GM19395 (cell line): ENCODE measurements around the gene NKTR.
"Not testable (repeated sequence)": the region's sequence is repeated elsewhere in the genome, so short reads cannot be mapped to it uniquely, and the experiment has no call there.

Experiments
- ATAC-seq: cut with Tn5 transposase; IDR thresholded peaks from one replicate; pipeline ENCODE4 v1.9.1; 2021; ENCODE audit warnings: mild to moderate bottlenecking, moderate library complexity; ENCODE audit not compliant: unreplicated experiment

Gene NKTR

DNA sequence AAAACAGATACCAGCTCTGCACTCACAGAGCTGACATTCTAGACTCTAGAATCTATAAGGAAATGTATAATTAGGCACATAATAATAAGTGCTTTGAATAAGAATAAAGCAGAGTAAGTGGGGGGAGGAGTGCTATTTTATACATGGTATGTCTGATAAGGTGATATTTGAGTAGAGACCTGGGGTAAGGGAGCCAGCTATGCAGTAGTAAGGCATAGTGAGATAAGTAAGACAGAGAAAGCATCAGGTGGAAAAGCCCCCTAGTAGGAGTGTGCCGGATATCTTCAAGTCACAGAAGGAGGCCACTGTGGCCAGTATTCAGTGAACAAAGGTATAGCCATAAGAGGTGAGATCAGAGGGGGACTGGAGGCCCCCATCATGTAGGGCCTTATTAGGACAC, 6.9 kb upstream of the NKTR start:
- ATAC-seq: no peak

DNA sequence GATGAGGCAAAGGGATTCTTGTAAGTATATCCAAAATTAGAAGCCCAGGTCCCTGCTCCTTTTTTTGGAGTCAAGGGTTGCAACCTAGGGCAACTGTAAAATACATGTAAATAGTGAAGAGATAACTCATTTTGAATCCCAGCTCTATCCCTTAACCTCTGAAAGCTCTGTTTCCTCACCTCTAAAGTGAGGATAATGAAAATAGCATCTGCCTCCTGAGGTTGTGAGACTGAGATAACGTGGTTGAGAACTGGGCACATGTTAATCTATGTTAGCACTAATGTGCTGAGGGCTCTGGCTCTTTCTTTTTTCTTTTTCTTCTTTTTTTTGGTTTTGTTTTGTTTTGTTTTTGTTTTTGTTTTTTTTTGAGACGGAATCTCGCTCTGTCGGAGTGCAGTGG, 4.8 kb upstream of the NKTR start:
- ATAC-seq: no peak

DNA sequence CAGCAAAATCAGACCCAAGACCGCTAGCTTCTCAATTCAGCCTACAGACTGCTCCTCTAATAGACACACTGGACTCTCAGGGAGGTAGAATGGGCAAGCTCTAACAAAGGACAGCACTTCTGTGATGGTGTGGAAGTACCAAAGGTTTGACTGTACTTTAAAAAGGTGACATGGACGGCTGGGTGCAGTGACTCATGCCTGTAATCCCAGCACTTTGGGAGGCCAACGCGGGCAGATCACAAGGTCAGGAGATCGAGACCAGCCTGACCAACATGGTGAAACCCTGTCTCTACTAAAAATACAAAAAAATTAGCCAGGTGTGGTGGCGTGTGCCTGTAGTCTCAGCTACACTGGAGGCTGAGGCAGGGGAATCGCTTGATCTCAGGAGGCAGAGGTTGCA, 3.4 kb upstream of the NKTR start:
- not testable (repeated sequence) for ATAC-seq

DNA sequence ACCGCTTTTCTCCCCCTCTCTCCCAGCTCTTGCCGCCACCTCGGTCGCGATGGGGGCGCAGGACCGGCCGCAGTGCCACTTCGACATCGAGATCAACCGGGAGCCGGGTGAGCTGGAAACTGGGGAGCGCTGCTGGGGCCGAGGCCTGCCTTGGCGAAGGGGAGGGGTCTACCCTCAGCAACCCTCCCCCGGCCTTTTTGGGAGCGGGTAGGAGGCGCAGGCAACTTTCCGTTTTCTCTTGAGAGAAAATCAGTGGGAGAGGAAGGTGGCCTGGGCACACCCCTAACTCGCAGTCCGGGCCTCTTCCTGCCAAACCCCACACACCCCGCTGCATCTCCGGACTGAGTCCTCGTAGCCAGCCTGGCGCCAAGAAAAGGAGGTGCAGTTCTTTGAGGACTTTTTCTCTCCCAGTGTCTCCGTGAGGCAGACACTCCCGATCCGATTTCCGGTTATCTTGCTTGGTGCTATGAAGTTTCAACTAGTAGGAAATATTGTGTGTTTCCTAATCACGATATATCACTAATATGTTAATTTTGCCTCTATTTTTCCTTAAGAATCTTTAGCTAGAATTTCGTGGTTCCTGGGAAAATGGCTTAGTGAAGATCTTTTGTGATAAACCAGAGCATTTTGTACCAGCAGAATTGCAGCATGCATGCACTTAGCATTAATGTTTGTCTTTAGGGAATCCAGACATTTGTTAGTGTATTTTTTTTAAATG, 631 bp downstream of the NKTR start:
- ATAC-seq: peak; percentile 31

DNA sequence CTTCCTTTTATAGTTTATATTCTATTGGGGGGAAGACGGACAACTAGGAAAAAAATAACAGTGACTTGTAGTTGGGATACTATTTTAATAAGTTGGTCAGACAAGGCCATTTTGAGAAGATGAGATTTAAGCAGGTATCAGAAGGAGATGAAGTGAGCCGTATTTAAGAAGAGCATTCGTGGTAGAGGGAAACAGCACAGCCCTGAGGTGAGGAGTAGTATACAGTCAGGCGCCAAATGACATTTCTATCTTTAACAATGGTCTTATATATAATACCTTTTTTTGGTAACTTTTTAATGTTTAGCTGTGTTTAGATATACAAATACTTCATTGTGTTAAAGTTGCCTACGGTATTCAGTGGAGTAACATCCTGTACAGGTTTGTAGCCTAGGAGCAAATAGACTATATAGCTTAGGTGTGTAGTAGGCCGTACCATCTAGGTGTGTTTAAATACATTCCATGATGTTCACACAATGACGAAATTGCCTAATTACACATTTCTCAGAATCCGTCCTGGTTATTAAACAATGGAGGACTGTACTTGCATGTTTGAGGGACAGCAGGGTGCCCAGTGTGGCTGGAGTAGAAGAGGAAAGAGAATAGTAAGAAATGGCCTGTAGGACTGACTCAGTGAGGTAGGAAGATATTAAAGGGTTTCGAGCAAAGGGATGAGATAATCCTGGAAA, 1.6 kb downstream of the NKTR start:
- no peak for ATAC-seq

DNA sequence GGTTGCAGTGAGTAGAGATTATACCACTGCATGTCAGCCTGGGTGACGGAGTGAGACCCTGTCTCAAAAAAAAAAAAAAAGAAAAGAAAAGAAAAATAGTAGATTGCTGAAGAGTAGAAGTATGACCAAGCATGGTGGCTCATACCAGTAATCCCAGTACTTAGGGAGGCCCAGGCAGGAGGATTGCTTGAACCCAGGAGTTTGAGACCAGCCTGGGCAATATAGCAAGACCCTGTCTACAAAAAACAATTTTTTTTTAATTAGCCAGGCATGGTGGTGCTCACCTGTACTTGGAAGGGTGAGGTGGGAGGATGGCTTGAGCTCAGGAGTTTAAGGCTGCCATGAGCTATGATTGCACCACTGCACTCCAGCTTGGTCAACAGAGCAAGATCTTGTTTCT, 2.5 kb downstream of the NKTR start:
- no peak for ATAC-seq

DNA sequence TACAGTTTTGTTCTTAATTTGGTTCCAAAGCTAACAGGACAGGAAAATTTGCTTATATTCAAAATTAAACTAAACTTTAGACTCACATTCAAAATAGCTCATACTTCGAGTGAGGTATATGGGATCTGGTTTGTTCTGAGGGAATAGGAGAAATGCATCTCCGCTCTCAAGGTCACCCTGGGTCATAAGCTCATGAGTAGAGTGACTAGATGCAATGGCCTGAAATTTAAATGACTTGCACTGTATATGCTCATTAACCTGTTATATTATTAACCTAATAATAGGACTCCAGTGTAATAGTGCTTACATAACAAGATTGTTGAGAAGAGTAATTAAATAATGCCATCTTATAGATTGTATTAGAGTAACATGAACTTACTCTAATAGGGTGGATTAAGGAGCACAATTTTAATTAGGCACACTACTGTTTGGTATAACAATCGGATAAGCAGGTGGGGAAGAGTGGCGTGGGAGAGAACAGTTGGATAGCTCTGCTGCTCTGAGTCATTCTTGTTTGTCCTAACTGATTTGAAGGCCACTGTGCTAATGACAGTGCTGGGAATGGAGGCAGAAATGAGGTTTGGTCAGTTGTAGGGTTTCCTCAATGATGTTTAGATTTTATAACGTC, 5.2 kb downstream of the NKTR start:
- ATAC-seq: no peak

DNA sequence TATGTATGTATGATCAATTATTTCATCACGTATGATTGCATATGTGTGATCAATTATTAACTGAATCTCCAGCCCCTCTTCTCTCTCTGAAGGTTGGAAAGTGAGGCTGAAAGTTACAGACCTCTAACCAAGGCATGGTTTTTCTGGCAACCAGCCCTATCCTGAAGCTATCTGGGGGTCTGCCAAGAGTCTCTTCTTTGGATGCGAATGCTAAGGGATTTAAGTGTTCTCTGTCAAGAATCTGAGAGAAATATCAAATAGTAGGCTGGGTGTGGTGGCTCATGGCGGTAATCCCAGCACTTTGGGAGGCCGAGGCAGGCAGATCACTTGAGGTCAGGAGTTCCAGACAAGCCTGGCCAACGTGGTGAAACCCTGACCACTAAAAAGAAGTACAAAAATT, 8.1 kb downstream of the NKTR start:
- no peak for ATAC-seq

DNA sequence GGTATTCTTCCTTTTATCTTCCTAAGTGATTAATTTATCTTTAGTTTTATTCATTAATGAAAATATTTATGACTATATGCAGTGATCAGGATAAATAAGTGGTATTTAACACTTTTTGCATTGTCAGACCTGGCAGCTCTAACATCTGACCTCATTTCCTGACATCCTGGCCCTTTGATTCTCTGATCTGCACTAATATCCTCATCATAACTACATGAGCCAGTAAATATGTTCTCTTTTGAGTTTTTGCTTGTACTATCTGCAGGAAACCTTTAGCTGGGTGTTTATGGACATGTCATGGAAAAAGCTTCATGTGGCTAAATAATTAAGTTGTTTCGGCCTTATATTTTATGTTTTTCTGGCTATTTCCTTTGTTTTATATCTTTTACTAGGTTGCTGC, 10.5 kb downstream of the NKTR start:
- ATAC-seq: no peak

DNA sequence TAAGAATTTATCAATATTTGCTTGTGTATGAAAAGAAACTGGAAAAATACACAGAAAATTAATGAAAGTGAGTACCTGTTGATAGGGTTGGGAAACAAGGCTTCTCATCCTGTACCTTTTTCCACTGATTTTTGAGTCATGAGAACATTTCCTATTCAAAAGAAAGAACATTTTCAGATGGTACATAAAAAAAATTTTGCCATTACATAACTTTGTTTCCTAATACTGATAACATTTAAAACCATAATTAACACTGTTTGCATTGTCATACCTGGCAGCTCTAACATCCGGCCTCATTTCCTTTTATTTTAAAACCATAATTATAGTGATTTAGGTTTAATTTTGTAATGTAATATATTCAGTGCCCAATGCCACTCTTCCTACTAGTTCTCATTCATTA, 11.7 kb downstream of the NKTR start:
- no peak for ATAC-seq

DNA sequence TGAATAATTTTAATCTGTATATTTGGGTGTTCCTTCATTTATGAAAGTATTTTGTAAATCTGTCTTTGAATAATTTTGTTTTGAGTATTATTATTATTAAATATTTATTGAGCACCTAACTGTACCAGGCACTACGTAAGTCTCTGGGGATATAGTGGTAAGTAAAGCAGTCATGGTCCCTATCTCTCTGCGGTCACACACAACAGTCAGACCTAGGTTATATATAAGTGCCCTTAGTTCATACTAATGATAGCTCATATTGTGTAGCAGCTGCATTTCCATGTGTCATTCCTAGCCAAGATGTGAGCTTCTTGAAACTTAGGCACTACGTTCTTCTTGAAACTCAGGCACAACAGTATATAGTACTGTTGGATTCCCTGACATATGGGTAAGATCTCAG, 12.4 kb downstream of the NKTR start:
- ATAC-seq: peak; percentile 69

DNA sequence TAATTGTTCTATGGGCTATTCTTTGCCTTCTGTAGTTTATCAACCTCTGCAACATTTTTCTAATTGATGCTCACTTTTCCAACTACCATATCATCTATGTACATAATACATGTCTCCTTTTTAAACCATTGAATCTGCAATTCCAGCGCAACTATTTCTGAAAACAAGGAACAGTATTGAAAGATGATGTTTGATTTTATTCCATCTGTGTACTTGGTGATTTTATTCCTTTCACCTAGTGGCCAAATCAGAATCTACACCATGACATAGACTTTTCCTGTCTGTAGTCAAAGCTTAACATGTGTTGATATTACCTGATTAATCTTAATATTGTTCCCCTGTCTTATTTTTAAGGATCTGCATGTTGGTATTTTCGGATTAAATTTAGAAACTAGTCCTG, 13.0 kb downstream of the NKTR start:
- ATAC-seq: peak; percentile 32

DNA sequence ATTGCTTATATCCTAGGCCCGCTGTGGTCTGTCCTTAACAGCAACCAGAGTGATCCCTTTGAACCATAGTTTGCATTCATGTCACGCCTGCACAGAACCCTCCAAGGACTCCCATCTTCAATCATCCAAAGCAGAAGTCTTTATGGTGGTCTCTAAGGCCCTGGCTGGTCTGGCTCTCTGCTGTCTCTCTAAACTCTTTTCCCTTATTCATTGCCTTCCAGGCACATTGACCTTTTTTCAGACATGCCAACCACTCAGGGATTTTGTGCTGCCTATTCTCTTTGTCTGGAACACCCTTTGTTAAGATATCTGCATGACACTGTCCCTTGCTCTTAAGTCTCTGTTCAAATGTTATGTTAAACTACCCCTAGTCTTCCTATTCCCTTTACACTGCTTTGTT, 31.1 kb downstream of the NKTR start:
- no peak for ATAC-seq

DNA sequence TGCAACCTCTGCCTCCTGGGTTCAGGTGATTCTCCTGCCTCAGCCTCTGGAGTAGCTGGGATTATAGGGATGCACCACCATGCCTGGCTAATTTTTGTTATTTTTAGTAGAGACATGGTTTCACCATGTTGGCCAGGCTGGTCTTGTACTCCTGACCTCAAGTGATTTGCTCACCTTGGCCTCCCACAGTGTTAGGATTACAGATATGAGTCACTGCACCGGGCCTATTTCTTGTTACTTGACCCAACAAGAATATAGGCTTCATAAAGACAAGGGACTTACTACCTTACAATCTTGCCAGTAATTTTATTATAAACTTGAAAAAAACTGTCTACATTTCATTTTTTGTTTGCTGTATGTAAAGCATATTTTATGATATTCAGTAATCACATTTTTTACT, 31.7 kb downstream of the NKTR start:
- no peak for ATAC-seq

DNA sequence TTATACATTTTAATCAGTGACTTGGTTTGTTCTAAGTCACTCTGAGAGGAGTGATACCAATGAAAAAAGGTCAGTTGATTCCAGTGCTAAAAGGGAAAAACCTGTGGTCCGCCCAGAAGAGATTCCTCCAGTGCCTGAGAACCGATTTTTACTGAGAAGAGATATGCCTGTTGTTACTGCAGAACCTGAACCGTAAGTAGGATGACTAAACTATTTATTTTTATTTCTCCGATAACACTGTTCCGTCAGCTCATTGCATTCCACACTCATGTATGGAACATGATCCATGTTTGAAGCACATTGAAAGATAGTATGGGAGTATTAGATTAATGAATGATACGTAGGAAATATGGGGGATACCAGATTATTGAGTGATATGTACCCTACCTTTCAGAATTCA, 33.1 kb downstream of the NKTR start:
- ATAC-seq: no peak

DNA sequence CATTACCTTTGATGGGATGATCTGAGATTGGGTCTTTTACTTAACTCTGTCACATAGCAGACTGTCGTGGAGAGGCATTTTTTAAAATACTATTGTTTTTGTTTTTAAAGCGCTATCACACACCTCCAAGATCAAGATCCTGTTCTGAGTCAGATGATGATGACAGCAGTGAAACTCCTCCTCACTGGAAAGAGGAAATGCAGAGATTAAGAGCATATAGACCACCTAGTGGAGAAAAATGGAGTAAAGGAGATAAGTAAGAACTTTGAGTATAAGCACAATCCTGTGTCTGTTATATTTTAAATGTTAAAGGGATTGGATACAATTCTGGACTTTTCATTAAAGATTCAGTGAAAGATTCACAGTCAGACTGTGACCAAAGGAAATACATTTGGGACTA, 34.6 kb downstream of the NKTR start:
- ATAC-seq: no peak

DNA sequence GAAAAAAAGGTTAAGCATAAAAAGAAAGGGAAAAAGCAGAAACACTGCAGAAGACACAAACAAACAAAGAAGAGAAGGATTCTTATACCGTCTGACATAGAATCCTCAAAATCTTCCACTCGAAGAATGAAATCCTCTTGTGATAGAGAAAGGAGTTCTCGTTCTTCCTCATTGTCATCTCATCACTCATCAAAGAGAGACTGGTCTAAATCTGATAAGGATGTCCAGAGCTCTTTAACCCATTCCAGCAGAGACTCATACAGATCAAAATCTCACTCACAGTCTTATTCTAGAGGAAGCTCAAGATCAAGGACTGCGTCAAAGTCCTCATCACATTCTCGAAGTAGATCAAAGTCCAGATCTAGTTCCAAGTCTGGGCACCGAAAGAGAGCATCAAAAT, 36.5 kb downstream of the NKTR start:
- ATAC-seq: no peak

DNA sequence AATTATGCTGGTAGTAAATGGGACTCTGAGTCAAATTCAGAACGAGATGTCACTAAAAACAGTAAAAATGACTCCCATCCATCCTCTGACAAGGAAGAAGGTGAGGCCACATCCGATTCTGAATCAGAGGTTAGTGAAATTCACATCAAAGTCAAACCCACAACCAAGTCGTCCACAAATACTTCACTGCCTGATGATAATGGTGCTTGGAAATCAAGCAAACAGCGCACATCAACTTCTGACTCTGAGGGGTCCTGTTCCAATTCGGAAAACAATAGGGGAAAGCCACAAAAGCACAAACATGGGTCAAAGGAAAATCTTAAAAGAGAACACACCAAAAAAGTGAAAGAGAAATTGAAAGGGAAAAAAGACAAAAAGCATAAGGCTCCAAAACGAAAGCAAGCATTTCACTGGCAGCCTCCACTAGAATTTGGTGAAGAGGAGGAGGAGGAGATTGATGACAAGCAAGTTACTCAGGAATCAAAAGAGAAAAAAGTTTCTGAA, 37.9 kb downstream of the NKTR start:
- ATAC-seq: no peak

DNA sequence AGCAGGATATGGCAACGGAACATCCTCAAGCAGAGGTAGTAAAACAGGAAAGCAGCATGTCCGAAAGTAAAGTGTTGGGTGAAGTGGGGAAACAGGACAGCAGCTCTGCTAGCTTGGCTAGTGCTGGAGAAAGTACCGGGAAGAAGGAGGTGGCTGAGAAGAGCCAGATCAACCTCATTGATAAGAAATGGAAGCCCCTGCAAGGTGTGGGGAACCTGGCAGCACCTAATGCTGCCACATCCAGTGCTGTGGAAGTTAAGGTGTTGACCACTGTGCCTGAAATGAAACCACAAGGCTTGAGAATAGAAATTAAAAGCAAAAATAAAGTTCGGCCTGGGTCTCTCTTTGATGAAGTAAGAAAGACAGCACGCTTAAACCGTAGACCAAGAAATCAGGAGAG, 38.7 kb downstream of the NKTR start:
- ATAC-seq: no peak

DNA sequence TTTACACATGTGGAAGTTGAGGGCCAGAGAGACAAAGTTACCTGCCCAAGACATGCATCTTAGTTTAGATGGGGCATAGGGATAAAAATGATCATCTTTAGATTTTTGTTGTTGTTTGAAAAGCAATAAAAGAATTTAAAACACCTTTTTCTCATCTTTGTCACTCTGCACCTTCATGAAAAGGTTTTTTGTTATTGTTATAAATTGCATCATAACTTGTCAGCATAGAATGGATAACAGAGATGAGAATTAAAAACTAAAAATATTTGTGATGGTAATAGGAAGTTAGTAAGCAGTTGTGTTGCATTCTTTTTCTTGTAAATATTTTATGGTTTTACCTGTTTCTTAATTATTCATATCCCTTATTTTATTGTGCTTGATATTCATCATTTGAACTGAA, 39.6 kb downstream of the NKTR start:
- no peak for ATAC-seq

DNA sequence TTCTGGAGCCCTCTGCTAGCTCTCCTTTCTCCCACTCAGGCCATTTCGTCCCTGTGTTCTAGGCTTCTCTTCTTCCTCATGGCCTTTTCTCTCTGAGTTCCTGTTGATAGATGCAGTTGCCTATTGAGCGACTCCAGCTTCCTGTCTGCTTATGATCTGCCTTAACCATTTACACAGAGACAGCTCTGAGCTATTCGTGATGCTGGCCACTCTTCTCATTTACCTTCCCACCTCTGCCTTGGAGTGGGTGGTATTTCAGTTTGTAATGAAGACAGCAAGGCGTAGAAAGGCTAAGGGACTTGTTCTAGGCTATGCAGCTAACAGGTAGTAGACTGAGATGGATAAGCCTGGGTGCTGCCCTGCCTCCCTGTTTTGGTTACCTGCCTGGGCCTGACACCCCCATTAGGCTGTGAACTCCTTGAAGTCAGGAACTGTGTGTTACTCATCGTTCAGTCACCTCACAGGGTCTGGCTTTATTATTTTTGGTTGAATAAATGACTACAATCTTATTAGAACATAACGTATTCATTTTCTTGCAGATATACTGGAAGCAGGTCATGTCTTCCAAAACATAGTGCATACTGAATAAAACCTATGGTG, 40.4 kb downstream of the NKTR start:
- ATAC-seq: no peak
